HG03565 (cell line): ENCODE data around the gene ZFP42.
"Not testable (repeated sequence)": the region's sequence is repeated elsewhere in the genome, so short reads cannot be mapped to it uniquely, and the experiment has no call there.

Experiments used
- ATAC-seq: cut with Tn5 transposase; IDR thresholded peaks from one replicate; pipeline ENCODE4 v1.9.1; 2021; ENCODE audit warnings: mild to moderate bottlenecking, moderate library complexity; ENCODE audit not compliant: unreplicated experiment

ZFP42 gene

GRCh38 chr4:187995322-187996207 is at the start of gene ZFP42:
Gene ZFP42, plus strand, starts transcription at chr4:187995771. Its CDS starts 7,037 bp downstream, at chr4:188002808.
- no peak for ATAC-seq

GRCh38 chr4:187961171-187961570 is 34.4 kb upstream of the ZFP42 start:
- no peak for ATAC-seq

GRCh38 chr4:187961961-187962360 is 33.6 kb upstream of the ZFP42 start:
- no peak for ATAC-seq

- ATAC-seq = no peak
Observed at GRCh38 chr4:187962926-187963325, 32.6 kb upstream of the ZFP42 start.

- ATAC-seq = no peak
Observed at GRCh38 chr4:187965726-187966125, 29.8 kb upstream of the ZFP42 start.

- ATAC-seq = no peak
Observed at GRCh38 chr4:187972135-187972534, 23.4 kb upstream of the ZFP42 start.

- ATAC-seq = no peak
Observed at GRCh38 chr4:187983746-187984145, 11.8 kb upstream of the ZFP42 start.

- ATAC-seq = no peak
Observed at GRCh38 chr4:187992971-187993370, 2.6 kb upstream of the ZFP42 start.

GRCh38 chr4:187993827-187994226 is 1.7 kb upstream of the ZFP42 start:
- ATAC-seq = no peak

- no peak for ATAC-seq
Observed at GRCh38 chr4:187996502-187997177, 1.1 kb downstream of the ZFP42 start.

GRCh38 chr4:187997991-187998390 is 2.4 kb downstream of the ZFP42 start:
- not testable (repeated sequence) for ATAC-seq

GRCh38 chr4:187999406-187999932 is 3.9 kb downstream of the ZFP42 start:
- no peak for ATAC-seq

- ATAC-seq = no peak
Observed at GRCh38 chr4:188002323-188002722, 6.8 kb downstream of the ZFP42 start.

- ATAC-seq = no peak
Observed at GRCh38 chr4:188002751-188003150, 7.2 kb downstream of the ZFP42 start.

GRCh38 chr4:188005561-188005960 is 10.0 kb downstream of the ZFP42 start:
- no peak for ATAC-seq

GRCh38 chr4:188006285-188006848 is 10.8 kb downstream of the ZFP42 start:
- no peak for ATAC-seq

- ATAC-seq = no peak
Observed at GRCh38 chr4:188008377-188008776, 12.8 kb downstream of the ZFP42 start.

GRCh38 chr4:188012426-188012945 is 16.9 kb downstream of the ZFP42 start:
- no peak for ATAC-seq

- ATAC-seq = no peak
Observed at GRCh38 chr4:188015025-188015940, 19.7 kb downstream of the ZFP42 start.

GRCh38 chr4:188016754-188017153 is 21.2 kb downstream of the ZFP42 start:
- ATAC-seq = no peak
